B cell (primary cell): Measurements from ENCODE around the gene PRDM15. TPM values are rescaled to one million over a fixed set of nuclear protein-coding genes. Genes with fewer than 3 reads are reported as not detected.

ENCODE experiments used
- ATAC-seq: fragments of 200-7000 bp; cut with Tn5 transposase; one replicate; pipeline ENCODE4 v1.10.0; 2021; ENCODE audit warnings: low read depth, mild to moderate bottlenecking, moderate number of reproducible peaks, moderate library complexity
- CTCF ChIA-PET: fragments of 350-600 bp; sonication (Branson Sonifier 250); formaldehyde crosslinking; loops from one replicate; lab custom pipeline; 2021; ENCODE audit warnings: antibody characterized with exemption, inconsistent platforms; lab: Charles Lee
- POLR2A ChIA-PET: fragments of 350-600 bp; sonication (Branson Sonifier 250); formaldehyde crosslinking; loops from one replicate; lab custom pipeline; 2021; ENCODE audit warnings: antibody characterized with exemption; lab: Charles Lee
- DNase-seq: peaks from one replicate; pipeline ENCODE4 v3.0.0; 2013
- H2AFZ ChIP-seq: 2 replicates; pipeline ENCODE4 v1.6.1; 2012; ENCODE audit warnings: mild to moderate bottlenecking, low read depth, low read length; ENCODE audit not compliant: insufficient read depth, poor library complexity, severe bottlenecking
- H3K27ac ChIP-seq, 2 donors: 1 replicate in 1 of 2; 2 replicates in 1 of 2; pipeline ENCODE4 v1.5.1; 2012 to 2013; ENCODE audit warnings: low read length in 2 of 2, mild to moderate bottlenecking in 2 of 2, moderate library complexity in 1 of 2
- H3K27me3 ChIP-seq, 4 experiments: fragments of 200-600 bp in 1 of 4; sonication (generic) in 1 of 4; replicated peaks in 1 of 4; 1 replicate in 2 of 4; 2 replicates in 2 of 4; pipeline versions ENCODE4 v1.6.1 to v1.7.0; 2013 to 2016; ENCODE audit warnings: low read length in 3 of 4, mild to moderate bottlenecking in 2 of 4, mixed read lengths in 1 of 4, moderate library complexity in 1 of 4; ENCODE audit not compliant: insufficient read depth in 4 of 4, control insufficient read depth in 3 of 4; ENCODE audit errors: control extremely low read depth in 1 of 4
- H3K36me3 ChIP-seq, 2 experiments: replicated peaks in 1 of 2; 1 replicate in 1 of 2; 2 replicates in 1 of 2; pipeline versions ENCODE4 v1.6.1 to v1.7.1; 2013; ENCODE audit warnings: low read length in 1 of 2; ENCODE audit not compliant: insufficient read depth in 2 of 2, control insufficient read depth in 1 of 2; ENCODE audit errors: control extremely low read depth in 1 of 2, extremely low read depth in 1 of 2
- H3K4me1 ChIP-seq, 2 donors: fragments of 200-600 bp in 1 of 2; sonication (generic) in 1 of 2; 1 replicate in 1 of 2; 2 replicates in 1 of 2; pipeline versions ENCODE4 v1.5.1 to v1.6.1; 2013 to 2017; ENCODE audit warnings: low read length in 2 of 2; ENCODE audit not compliant: control insufficient read depth in 2 of 2, insufficient read depth in 2 of 2
- H3K4me2 ChIP-seq: replicated peaks from 2 replicates; pipeline ENCODE3; 2012; ENCODE audit warnings: mild to moderate bottlenecking, low read depth, low read length; ENCODE audit not compliant: poor library complexity, severe bottlenecking
- H3K4me3 ChIP-seq, 5 experiments: fragments of 200-600 bp in 1 of 5; sonication (generic) in 1 of 5; 1 replicate in 3 of 5; 2 replicates in 2 of 5; pipeline versions ENCODE4 v1.5.1 to v1.7.0; 2011 to 2016; ENCODE audit warnings: low read length in 4 of 5, mild to moderate bottlenecking in 4 of 5, low read depth in 2 of 5, control low read depth in 1 of 5, moderate library complexity in 1 of 5; ENCODE audit not compliant: insufficient read depth in 1 of 5; ENCODE audit errors: control extremely low read depth in 1 of 5, extremely low read depth in 1 of 5
- H3K79me2 ChIP-seq: fragments of 200-600 bp; sonication (generic); one replicate; pipeline ENCODE4 v1.6.0; 2016; ENCODE audit warnings: low read length; ENCODE audit not compliant: control insufficient read depth, insufficient read depth
- H3K9ac ChIP-seq: fragments of 200-600 bp; sonication (generic); 2 replicates; pipeline ENCODE4 v1.6.1; 2017; ENCODE audit warnings: mild to moderate bottlenecking, low read length, moderate library complexity
- H3K9me3 ChIP-seq, 3 donors: one replicate each; pipeline versions ENCODE4 v1.6.1 to v1.7.1; 2013; ENCODE audit warnings: low read length in 2 of 3; ENCODE audit not compliant: control insufficient read depth in 2 of 3, insufficient read depth in 1 of 3; ENCODE audit errors: control extremely low read depth in 1 of 3
- H4K20me1 ChIP-seq: 2 replicates; pipeline ENCODE4 v1.6.0; 2012; ENCODE audit warnings: mild to moderate bottlenecking, low read length; ENCODE audit not compliant: insufficient read depth, control insufficient read depth, poor library complexity, severe bottlenecking
- H3K27ac Mint-ChIP-seq: one replicate; pipeline ENCODE4 v1.8.0; 2021; ENCODE audit warnings: mixed read lengths
- H3K27me3 Mint-ChIP-seq: one replicate; pipeline ENCODE4 v1.8.0; 2021; ENCODE audit warnings: mixed read lengths
- H3K4me1 Mint-ChIP-seq: one replicate; pipeline ENCODE4 v1.8.0; 2021; ENCODE audit warnings: mixed read lengths
- H3K4me3 Mint-ChIP-seq: one replicate; pipeline ENCODE4 v1.8.0; 2021; ENCODE audit warnings: mixed read lengths
- H3K9me3 Mint-ChIP-seq: one replicate; pipeline ENCODE4 v1.8.0; 2022; ENCODE audit warnings: mixed read lengths; ENCODE audit not compliant: insufficient read depth
- CTCF ChIP-seq: fragments of 200-600 bp; IDR thresholded peaks from one replicate; pipeline ENCODE4 v1.8.0; 2022; ENCODE audit warnings: antibody characterized with exemption, mild to moderate bottlenecking
- EZH2 ChIP-seq: IDR thresholded peaks from 2 replicates; pipeline ENCODE4 v1.6.1; 2012; ENCODE audit warnings: borderline replicate concordance, low read depth, mild to moderate bottlenecking, moderate library complexity, low read length; ENCODE audit not compliant: insufficient read depth, poor library complexity, severe bottlenecking
- WGBS: methylation state at CpG from one replicate; pipeline ENCODE4 v1.1.5; 2013; ENCODE audit warnings: missing lambda C conversion rate; ENCODE audit not compliant: insufficient coverage; 5-methylcytosine and 5-hydroxymethylcytosine counted together
- intact Hi-C: fragments of 100-400 bp; cut with micrococcal nuclease; formaldehyde crosslinking; loops from one replicate; pipeline ENCODE4 v1.10.0; 2022
- polyA plus RNA-seq: library from polyadenylated mRNA; depleted of rRNA; stranded (reverse); fragments of >200 nt; gene quantifications from 2 replicates; pipeline ENCODE4 v1.2.3, GENCODE V29; 2012
- total RNA-seq, 2 donors: library from RNA; stranded (reverse); fragments of 120-200 nt in 1 of 2; gene quantifications; 1 replicate in 1 of 2; 2 replicates in 1 of 2; pipeline versions ENCODE4 v1.2.3 to v1.2.4, GENCODE V29; 2013 to 2022

Gene PRDM15
- total and polyA plus RNA-seq, 2 donors (not counting 1 experiment from before 2014, with no cell fraction given), result 21.3 to 29.2 TPM

- DNase-seq (no peak), ATAC-seq (no peak)
- Mint-ChIP-seq H3K4me3 (no peak overlapping the region), H3K27ac (no peak overlapping the region), H3K27me3 (peaks cover 62% of the 10 kb centered on the region), H3K4me1 (peaks cover 14% of the 10 kb centered on the region), H3K9me3 (no peaks in the 10 kb centered on the region)
- CTCF ChIA-PET, result no interaction called here
- WGBS, result 8% methylated on average over 19 of the region's 22 CpGs
- no peak overlapping the region for H3K27ac ChIP-seq
- intact Hi-C loops, result no loop called here
- TF ChIP-seq CTCF (no peak), EZH2 (no peak)
- H3K4me1 ChIP-seq, result peaks cover 24 to 27% of the 10 kb centered on the region in 2 donors
- H3K4me2 ChIP-seq, result no peak overlapping the region
- H3K36me3 ChIP-seq, result no peaks in the 10 kb centered on the region
- H2AFZ ChIP-seq, result no peak overlapping the region
- no peaks in the 10 kb centered on the region for H4K20me1 ChIP-seq
- H3K27me3 ChIP-seq, result peaks cover 0 to 70% (median 37%) of the 10 kb centered on the region in 4 experiments
- peaks cover 0 to 16% (median 0%) of the 10 kb centered on the region in 3 donors for H3K9me3 ChIP-seq
- no peak overlapping the region for H3K4me3 ChIP-seq
- H3K9ac ChIP-seq, result no peak overlapping the region
- H3K79me2 ChIP-seq, result no peaks in the 10 kb centered on the region
- POLR2A ChIA-PET, result no interaction called here
Observed at GRCh38 chr21:41761934-41762635, 117.1 kb downstream of the PRDM15 start.

GRCh38 chr21:41761211-41761933 lies 117.8 kb downstream of the PRDM15 start:
- 6% methylated on average over 13 of the region's 22 CpGs for WGBS
- H3K4me2 ChIP-seq, result peak overlapping the region; percentile 22
- H2AFZ ChIP-seq, result no peak overlapping the region
- CTCF ChIA-PET, result no interaction called here
- H3K4me3 Mint-ChIP-seq, result no peak overlapping the region
- TF ChIP-seq CTCF, result no peak
- TF ChIP-seq EZH2, result no peak
- ATAC-seq (no peak), DNase-seq (no peak)
- no peak overlapping the region for H3K27ac Mint-ChIP-seq
- intact Hi-C loops, result no loop called here
- no peaks in the 10 kb centered on the region for H3K9me3 Mint-ChIP-seq
- no peak overlapping the region for H3K9ac ChIP-seq
- no peaks in the 10 kb centered on the region for H3K36me3 ChIP-seq
- peaks cover 0 to 63% (median 34%) of the 10 kb centered on the region in 4 experiments for H3K27me3 ChIP-seq
- POLR2A ChIA-PET, result no interaction called here
- no peaks in the 10 kb centered on the region for H4K20me1 ChIP-seq
- peaks cover 17 to 20% of the 10 kb centered on the region in 2 donors for H3K4me1 ChIP-seq
- peaks cover 63% of the 10 kb centered on the region for H3K27me3 Mint-ChIP-seq
- H3K4me3 ChIP-seq, result no peak overlapping the region
- no peaks in the 10 kb centered on the region for H3K79me2 ChIP-seq
- peaks cover 14% of the 10 kb centered on the region for H3K4me1 Mint-ChIP-seq
- no peak overlapping the region for H3K27ac ChIP-seq
- peaks cover 0 to 10% (median 0%) of the 10 kb centered on the region in 3 donors for H3K9me3 ChIP-seq
